Subcutaneous preadipocyte (primary cell): ENCODE measurements around the gene SLC8A3. TPM values are rescaled to one million over a fixed set of nuclear protein-coding genes. Genes with fewer than 3 reads are reported as not detected.

ENCODE experiments used
- total RNA-seq: library from RNA; depleted of rRNA; stranded (reverse); fragments of >200 nt; gene quantifications from 2 replicates; pipeline ENCODE4 v1.2.3, GENCODE V29; 2012

The SLC8A3 gene
- under 0.01 TPM in 2 replicates for total RNA-seq

DNA sequence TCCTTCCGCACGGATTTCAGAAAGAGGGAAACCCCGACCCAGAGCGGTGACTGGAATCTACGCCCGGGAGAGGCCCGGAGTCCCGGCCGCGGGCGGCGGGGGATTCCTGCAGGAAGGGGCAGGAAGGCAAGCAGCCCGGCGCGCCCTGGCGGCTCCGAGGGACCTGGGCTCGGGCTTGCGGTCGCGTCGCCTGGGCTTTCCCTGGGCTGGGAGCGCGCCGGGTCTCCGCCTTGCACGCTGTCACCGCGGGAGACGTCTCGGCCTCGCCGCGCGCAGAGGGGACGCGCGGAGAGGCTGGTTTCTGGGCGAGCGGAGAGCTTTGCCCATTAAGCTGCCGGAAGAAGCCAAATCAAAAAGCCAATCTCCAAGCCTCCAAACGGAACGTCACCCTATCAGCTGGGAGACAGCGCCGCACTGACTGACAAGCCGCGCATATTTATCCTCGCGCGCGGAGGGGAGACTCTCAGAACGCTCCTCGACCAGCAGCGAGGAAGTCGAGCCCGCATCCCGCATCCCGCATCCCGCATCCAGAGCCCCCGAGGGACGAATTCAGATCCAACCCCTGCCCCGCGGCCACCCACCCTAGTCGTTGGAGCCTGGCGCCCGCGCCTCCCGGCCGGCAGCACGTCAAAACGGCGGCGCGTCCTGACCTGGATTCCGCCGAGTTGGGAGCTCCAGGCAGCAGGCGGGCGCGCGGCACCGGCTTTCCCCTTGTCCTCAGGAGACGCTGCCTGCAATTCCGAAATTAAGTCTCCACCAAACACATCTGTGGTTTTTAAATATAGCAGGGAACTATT, at the start of gene SLC8A3:
SLC8A3 (minus strand) TSS at position 293 of the 797 bp plus-strand sequence. CDS start 20,529 bp downstream, outside the sequence.

Other genes starting within 250 kb of the SLC8A3 start
- 31.1 and 35.3 TPM in 2 replicates for gene COX16, start 170.7 kb upstream of the SLC8A3 start, total RNA-seq
- gene SYNJ2BP, start 228.1 kb upstream of the SLC8A3 start, total RNA-seq, result 12.5 and 16.2 TPM in 2 replicates